Measurements from ENCODE around the gene TTBK1.

TTBK1 gene

GRCh38 chr6:43242908-43243663 lies at the start of gene TTBK1:
Gene TTBK1, plus strand, starts transcription at chr6:43243481. Its CDS starts 3,180 bp downstream, at chr6:43246661.
- DNase-seq = no peak

GRCh38 chr6:43193929-43194328 lies 49.4 kb upstream of the TTBK1 start:
- DNase-seq = no peak

GRCh38 chr6:43196337-43196736 lies 46.9 kb upstream of the TTBK1 start:
- DNase-seq = no peak

- DNase-seq = no peak
These were observed 43.4 kb upstream of the TTBK1 start for GRCh38 chr6:43199912-43200311.

GRCh38 chr6:43200541-43200940 lies 42.7 kb upstream of the TTBK1 start:
- DNase-seq = no peak

GRCh38 chr6:43202451-43202850 lies 40.8 kb upstream of the TTBK1 start:
- DNase-seq = no peak

GRCh38 chr6:43203029-43203717 lies 40.1 kb upstream of the TTBK1 start:
- no peak for DNase-seq

- DNase-seq = no peak
These were observed 39.6 kb upstream of the TTBK1 start for GRCh38 chr6:43203718-43204095.

- DNase-seq = no peak
These were observed 38.8 kb upstream of the TTBK1 start for GRCh38 chr6:43204271-43205105.

- no peak for DNase-seq
These were observed 37.4 kb upstream of the TTBK1 start for GRCh38 chr6:43205849-43206248.

GRCh38 chr6:43207286-43207685 lies 36.0 kb upstream of the TTBK1 start:
- no peak for DNase-seq

- no peak for DNase-seq
These were observed 31.3 kb upstream of the TTBK1 start for GRCh38 chr6:43211955-43212354.

- no peak for DNase-seq
These were observed 29.9 kb upstream of the TTBK1 start for GRCh38 chr6:43213431-43213830.

GRCh38 chr6:43215066-43215465 lies 28.2 kb upstream of the TTBK1 start:
- DNase-seq = no peak

GRCh38 chr6:43216200-43216599 lies 27.1 kb upstream of the TTBK1 start:
- no peak for DNase-seq

- no peak for DNase-seq
These were observed 25.9 kb upstream of the TTBK1 start for GRCh38 chr6:43217351-43217750.

- no peak for DNase-seq
These were observed 24.2 kb upstream of the TTBK1 start for GRCh38 chr6:43219119-43219518.

GRCh38 chr6:43219814-43220213 lies 23.5 kb upstream of the TTBK1 start:
- no peak for DNase-seq

- DNase-seq = no peak
These were observed 22.8 kb upstream of the TTBK1 start for GRCh38 chr6:43220439-43220951.

- DNase-seq = no peak
These were observed 22.0 kb upstream of the TTBK1 start for GRCh38 chr6:43221046-43221972.

GRCh38 chr6:43222418-43223059 lies 20.7 kb upstream of the TTBK1 start:
- DNase-seq = no peak

- DNase-seq = no peak
These were observed 20.1 kb upstream of the TTBK1 start for GRCh38 chr6:43223175-43223574.

All from GOT3 (cell line).